ENCODE data around the gene G2E3.
A peak's percentile ranks its signal among the peaks of the same experiment; 100 is the strongest.
"Not testable (repeated sequence)": the region's sequence is repeated elsewhere in the genome, so short reads cannot be mapped to it uniquely, and the experiment has no call there.

Gene G2E3

GRCh38 chr14:30604696-30605095 lies 45.7 kb downstream of the G2E3 start:
- not testable (repeated sequence) for DNase-seq (ENCODE audit: low spot score)

GRCh38 chr14:30607156-30607780 lies 48.3 kb downstream of the G2E3 start:
- no peak for DNase-seq (ENCODE audit: low spot score)

GRCh38 chr14:30608533-30609006 lies 49.6 kb downstream of the G2E3 start:
- DNase-seq (ENCODE audit: low spot score): no peak

GRCh38 chr14:30610787-30611343 lies 51.9 kb downstream of the G2E3 start:
- peak; percentile 87 for DNase-seq (ENCODE audit: low spot score)

- no peak for DNase-seq (ENCODE audit: low spot score)
These were observed 55.2 kb downstream of the G2E3 start for GRCh38 chr14:30614155-30614554.

- DNase-seq (ENCODE audit: low spot score): no peak
These were observed 61.2 kb downstream of the G2E3 start for GRCh38 chr14:30620178-30620577.

- DNase-seq (ENCODE audit: low spot score): no peak
These were observed 62.5 kb downstream of the G2E3 start for GRCh38 chr14:30621354-30621939.

- peak; percentile 76 for DNase-seq (ENCODE audit: low spot score)
These were observed 63.2 kb downstream of the G2E3 start, which contains the start of gene SCFD1 for GRCh38 chr14:30621940-30622830. Gene SCFD1, plus strand, starts transcription at chr14:30622319. Its CDS starts 20 bp downstream, at chr14:30622339.

GRCh38 chr14:30623412-30624131 lies 64.6 kb downstream of the G2E3 start:
- no peak for DNase-seq (ENCODE audit: low spot score)

GRCh38 chr14:30624132-30624423 lies 65.1 kb downstream of the G2E3 start:
- no peak for DNase-seq (ENCODE audit: low spot score)

GRCh38 chr14:30625533-30625932 lies 66.6 kb downstream of the G2E3 start:
- no peak for DNase-seq (ENCODE audit: low spot score)

- not testable (repeated sequence) for DNase-seq (ENCODE audit: low spot score)
These were observed 70.5 kb downstream of the G2E3 start for GRCh38 chr14:30629432-30629831.

- no peak for DNase-seq (ENCODE audit: low spot score)
These were observed 71.3 kb downstream of the G2E3 start for GRCh38 chr14:30630248-30630647.

- no peak for DNase-seq (ENCODE audit: low spot score)
These were observed 73.8 kb downstream of the G2E3 start for GRCh38 chr14:30632730-30633129.

GRCh38 chr14:30638926-30639325 lies 80.0 kb downstream of the G2E3 start:
- DNase-seq (ENCODE audit: low spot score): no peak

GRCh38 chr14:30641207-30641606 lies 82.2 kb downstream of the G2E3 start:
- no peak for DNase-seq (ENCODE audit: low spot score)

GRCh38 chr14:30644462-30644861 lies 85.5 kb downstream of the G2E3 start:
- DNase-seq (ENCODE audit: low spot score): not testable (repeated sequence)

GRCh38 chr14:30645600-30645999 lies 86.6 kb downstream of the G2E3 start:
- no peak for DNase-seq (ENCODE audit: low spot score)

GRCh38 chr14:30648471-30648870 lies 89.5 kb downstream of the G2E3 start:
- DNase-seq (ENCODE audit: low spot score): no peak

- no peak for DNase-seq (ENCODE audit: low spot score)
These were observed 93.0 kb downstream of the G2E3 start for GRCh38 chr14:30651937-30652336.

- DNase-seq (ENCODE audit: low spot score): no peak
These were observed 96.2 kb downstream of the G2E3 start for GRCh38 chr14:30655124-30655523.

- no peak for DNase-seq (ENCODE audit: low spot score)
These were observed 96.7 kb downstream of the G2E3 start for GRCh38 chr14:30655658-30656057.
